Stimulated activated CD4-positive, alpha-beta T cell treated with anti-CD3 and anti-CD28 coated beads, Interleukin-15, amount 100 ng/mL, for 1 hour (primary cell): ENCODE results near the gene FBXL2.
"Not testable (repeated sequence)": the region's sequence is repeated elsewhere in the genome, so short reads cannot be mapped to it uniquely, and the experiment has no call there.

Source experiments
- DNase-seq, 2 donors: peaks; one replicate each; pipeline ENCODE4 v3.0.0-alpha.2; 2020; ENCODE audit warnings: low read depth in 1 of 2, low spot score in 1 of 2

The FBXL2 gene

GRCh38 chr3:33315826-33316225 is 38.6 kb downstream of the FBXL2 start:
- no peak for DNase-seq

- DNase-seq: no peak
Observed at GRCh38 chr3:33317963-33318709, 40.9 kb downstream of the FBXL2 start.

- DNase-seq: no peak
Observed at GRCh38 chr3:33318710-33319380, 41.6 kb downstream of the FBXL2 start.

GRCh38 chr3:33322412-33322811 is 45.2 kb downstream of the FBXL2 start:
- DNase-seq: no peak

- no peak for DNase-seq
Observed at GRCh38 chr3:33331414-33331813, 54.2 kb downstream of the FBXL2 start.

- no peak for DNase-seq
Observed at GRCh38 chr3:33334364-33334763, 57.1 kb downstream of the FBXL2 start.

GRCh38 chr3:33338936-33339465 is 61.8 kb downstream of the FBXL2 start:
- not testable (repeated sequence) for DNase-seq

GRCh38 chr3:33339758-33340157 is 62.5 kb downstream of the FBXL2 start:
- DNase-seq: no peak

- no peak for DNase-seq
Observed at GRCh38 chr3:33355611-33356010, 78.4 kb downstream of the FBXL2 start.

- DNase-seq: no peak
Observed at GRCh38 chr3:33358172-33358781, 81.0 kb downstream of the FBXL2 start.

GRCh38 chr3:33360136-33360825 is 83.0 kb downstream of the FBXL2 start:
- DNase-seq: no peak

- DNase-seq: no peak
Observed at GRCh38 chr3:33363113-33363800, 86.0 kb downstream of the FBXL2 start.

- DNase-seq: no peak
Observed at GRCh38 chr3:33364060-33364459, 86.8 kb downstream of the FBXL2 start.

- DNase-seq: no peak
Observed at GRCh38 chr3:33364531-33365128, 87.4 kb downstream of the FBXL2 start.

GRCh38 chr3:33372218-33373081 is 95.2 kb downstream of the FBXL2 start:
- DNase-seq: no peak

GRCh38 chr3:33373082-33373437 is 95.8 kb downstream of the FBXL2 start:
- DNase-seq: no peak

- DNase-seq: no peak
Observed at GRCh38 chr3:33377489-33377888, 100.2 kb downstream of the FBXL2 start.

- no peak for DNase-seq
Observed at GRCh38 chr3:33377931-33378330, 100.7 kb downstream of the FBXL2 start.

- DNase-seq: no peak
Observed at GRCh38 chr3:33380653-33381052, 103.4 kb downstream of the FBXL2 start.

- no peak for DNase-seq
Observed at GRCh38 chr3:33383951-33384350, 106.7 kb downstream of the FBXL2 start.
